ENCODE data around the gene AUTS2.

GRCh38 chr7:69885431-69885830, 287.2 kb downstream of the AUTS2 start:
- TF ChIP-seq CTCF (conservative IDR thresholded peaks at IDR 0.05; ENCODE audit: low read length) (no peak), EZH2phosphoT487 (IDR thresholded peaks at IDR 0.05; ENCODE audit: borderline replicate concordance) (no peak)
